Cardiac septum (tissue), 1 donor: ENCODE results near the gene ACSL5. TPM values are rescaled to one million over a fixed set of nuclear protein-coding genes. Genes with fewer than 3 reads are reported as not detected.
"Not testable (repeated sequence)": the region's sequence is repeated elsewhere in the genome, so short reads cannot be mapped to it uniquely, and the experiment has no call there.

Source experiments
- DNase-seq: peaks from one replicate; pipeline ENCODE4 v3.0.0-alpha.2; 2020; ENCODE audit warnings: low spot score
- intact Hi-C: fragments of 100-400 bp; cut with DNase I; formaldehyde crosslinking; loops from one replicate; pipeline ENCODE4 v1.14.0; 2022
- total RNA-seq: library from RNA; stranded (reverse); fragmentation: NEBNext Ultra II Directional; extraction: Animal tissue kit (Norgen Biotek cat#: 25700); gene quantifications from one replicate; pipeline ENCODE4 v1.2.1, GENCODE V29; 2021
- donor health status: DM: no; HTN: no; CAD: no.

Gene ACSL5
- total RNA-seq, 1 donor from 2014 or later: 5.1 TPM

- intact Hi-C loops: no loop called here
- peak; percentile 93 for DNase-seq
Measured at GRCh38 chr10:112446855-112447619, 73.1 kb downstream of the ACSL5 start, which contains the start of the genes VTI1A and ZDHHC6. Gene VTI1A, plus strand, starts transcription at chr10:112447215. Its CDS starts 159 bp downstream, at chr10:112447374. Gene ZDHHC6, minus strand, starts transcription at chr10:112446914. Its CDS starts 1,478 bp downstream, at chr10:112445436.

DNA sequence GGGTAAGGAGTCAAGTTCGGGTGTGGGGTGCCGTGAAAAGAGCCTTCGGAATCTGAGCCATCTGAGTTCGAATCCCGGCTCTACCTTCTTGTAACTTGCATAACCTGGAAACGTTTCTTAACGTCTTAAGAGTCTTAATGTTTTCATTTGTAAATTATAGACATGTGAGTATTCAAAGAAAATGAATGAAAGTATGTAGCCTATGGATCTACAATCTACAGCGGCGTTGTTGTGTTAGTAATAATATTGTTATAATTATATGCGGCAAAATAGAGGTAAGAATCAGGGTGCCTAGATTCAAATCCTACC, 73.7 kb downstream of the ACSL5 start:
- DNase-seq: no peak
- intact Hi-C loops: no loop called here

- no peak for DNase-seq
- intact Hi-C loops: no loop called here
Measured at GRCh38 chr10:112448888-112449287, 75.0 kb downstream of the ACSL5 start.

DNA sequence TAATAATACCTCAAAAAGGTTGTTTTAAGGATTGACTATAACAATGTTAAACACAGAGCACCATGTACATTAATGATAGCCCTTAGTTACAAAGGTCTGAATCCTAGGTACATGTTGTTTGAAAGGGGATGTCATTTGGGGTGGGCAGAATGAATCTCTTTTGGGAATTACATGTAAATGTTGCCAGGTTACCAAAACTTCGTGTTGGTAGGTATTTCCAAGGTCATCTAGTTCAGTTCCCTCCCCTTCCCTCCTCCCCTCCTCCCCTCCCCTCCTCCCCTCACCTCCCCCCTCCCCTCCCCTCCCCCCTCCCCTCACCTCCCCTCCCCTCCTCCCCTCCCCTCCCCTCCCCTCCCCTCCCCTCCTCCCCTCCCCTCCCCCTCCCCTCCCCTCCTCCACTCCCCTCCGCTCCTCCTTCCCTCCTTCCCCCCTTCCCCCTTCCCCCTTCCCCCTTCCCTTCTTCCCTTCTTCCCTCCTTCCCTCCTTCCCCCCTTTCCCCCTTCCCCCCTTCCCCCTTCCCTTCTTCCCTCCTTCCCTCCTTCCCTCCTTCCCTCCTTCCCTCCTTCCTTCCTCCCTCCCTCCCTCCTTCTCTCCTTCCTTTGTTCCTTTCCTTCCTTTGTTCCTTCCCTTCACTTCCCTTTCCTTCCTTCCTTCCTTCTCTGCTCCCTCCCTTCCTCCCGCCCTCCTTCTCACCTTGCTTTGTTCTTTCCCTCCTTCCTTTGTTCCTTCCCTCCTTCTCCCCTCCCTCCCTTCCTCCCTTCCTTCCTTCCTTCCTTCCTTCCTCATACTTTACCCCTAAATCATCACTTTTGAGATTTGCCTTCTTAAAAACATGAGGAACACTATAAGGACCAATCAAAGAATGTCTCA, 81.2 kb downstream of the ACSL5 start:
- DNase-seq: no peak
- intact Hi-C loops: no loop called here

DNA sequence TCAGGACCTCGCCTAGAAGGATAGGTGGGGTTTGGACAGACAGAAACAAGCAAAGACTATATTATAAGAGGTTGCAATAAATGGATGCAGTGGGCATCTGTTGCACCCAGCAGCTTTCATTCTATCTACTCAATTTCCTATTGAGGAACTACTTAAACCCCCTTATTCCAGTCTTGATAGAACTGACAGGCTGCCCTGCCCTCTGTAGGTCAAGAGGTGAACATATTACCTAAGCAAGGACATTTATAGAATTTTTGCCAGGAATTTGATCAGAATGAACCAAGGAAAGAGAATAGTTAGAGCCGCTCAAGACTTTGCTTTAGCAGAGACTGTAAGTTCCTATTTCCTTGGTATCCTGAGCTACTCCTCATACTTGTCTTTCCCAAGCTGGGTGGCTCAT, 82.6 kb downstream of the ACSL5 start:
- DNase-seq: no peak
- intact Hi-C loops: no loop called here

- intact Hi-C loops: no loop called here
- no peak for DNase-seq
Measured at GRCh38 chr10:112460366-112460765, 86.5 kb downstream of the ACSL5 start.

- intact Hi-C loops: no loop called here
- DNase-seq: no peak
Measured at GRCh38 chr10:112461029-112461887, 87.3 kb downstream of the ACSL5 start.

GRCh38 chr10:112464074-112464473, 90.2 kb downstream of the ACSL5 start:
- intact Hi-C loops, DNase-seq: not testable (repeated sequence)

GRCh38 chr10:112465299-112465883, 91.5 kb downstream of the ACSL5 start:
- DNase-seq: no peak
- intact Hi-C loops: no loop called here

GRCh38 chr10:112466802-112467201, 92.9 kb downstream of the ACSL5 start:
- no peak for DNase-seq
- intact Hi-C loops: no loop called here

DNA sequence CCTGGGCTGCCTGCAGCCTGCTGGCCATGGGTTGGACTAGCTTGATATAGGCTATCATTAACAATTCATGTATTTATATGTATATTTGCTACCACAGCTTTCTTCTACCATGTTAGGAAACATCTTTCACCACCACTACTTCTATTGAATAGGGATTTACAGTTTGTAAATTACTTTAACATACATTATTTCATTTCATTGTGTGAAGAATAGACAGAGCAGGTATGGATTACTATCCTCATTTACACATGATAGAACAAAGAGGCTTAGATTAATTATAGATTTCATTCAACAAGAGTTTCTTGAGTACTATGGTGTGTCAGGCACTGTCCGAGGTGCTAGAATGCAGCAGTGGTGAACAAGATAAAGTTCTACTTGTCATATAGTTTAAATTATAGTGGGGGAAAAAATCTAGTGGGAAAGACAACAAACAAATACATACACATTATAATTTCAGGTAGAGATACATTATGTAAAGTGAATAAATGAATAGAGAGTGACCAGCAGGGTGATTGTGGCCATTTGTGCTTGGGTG, 93.7 kb downstream of the ACSL5 start:
- intact Hi-C loops: no loop called here
- no peak for DNase-seq

DNA sequence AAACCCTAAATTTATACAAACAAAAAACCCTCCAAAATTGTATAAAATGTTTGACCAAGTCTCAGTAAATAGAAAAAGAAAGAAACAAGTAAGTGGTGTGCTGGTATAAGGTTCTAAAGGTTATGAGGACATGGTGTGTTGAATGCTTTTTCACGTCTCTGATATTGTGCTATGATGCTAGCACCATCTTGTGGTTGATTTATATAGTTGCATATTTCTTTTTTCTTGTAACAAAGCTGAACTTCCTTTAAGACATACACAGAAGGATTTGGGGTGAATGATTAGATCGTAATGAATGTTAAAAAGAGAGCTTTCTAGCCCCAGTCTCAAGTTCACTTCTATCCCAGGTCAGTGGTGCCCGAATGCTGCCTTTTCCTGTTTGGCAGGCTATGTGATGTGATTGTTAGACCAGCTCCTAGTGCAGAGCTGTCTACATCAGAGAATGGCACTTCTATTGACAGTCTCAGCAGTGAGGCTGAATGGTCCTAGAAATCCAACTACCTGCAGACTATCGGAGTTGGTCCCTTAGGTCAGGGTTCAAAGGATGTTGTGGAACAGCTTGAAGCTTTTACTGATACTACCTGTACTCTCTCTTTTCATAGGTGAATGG, 98.1 kb downstream of the ACSL5 start:
- no peak for DNase-seq
- intact Hi-C loops: loop anchor here (10.0 kb wide), 1 partner anchor 653 kb away; no protein-coding TSS in a partner anchor

- intact Hi-C loops: loop anchor here (10.0 kb wide), 1 partner anchor 649 kb away; no protein-coding TSS in a partner anchor
- DNase-seq: no peak
Measured at GRCh38 chr10:112475575-112476218, 101.8 kb downstream of the ACSL5 start.

Other genes starting within 250 kb of the ACSL5 start
- gene GPAM, start 190.4 kb upstream of the ACSL5 start, total RNA-seq: 11.5 TPM
- not detected for gene TECTB, start 90.7 kb upstream of the ACSL5 start, total RNA-seq
- 18.3 TPM for gene ZDHHC6, start 72.8 kb downstream of the ACSL5 start, total RNA-seq
- gene VTI1A, start 73.1 kb downstream of the ACSL5 start, total RNA-seq: 20.5 TPM